Measurements from ENCODE around the gene BIK.
A peak's percentile ranks its signal among the peaks of the same experiment; 100 is the strongest.
"Not testable (repeated sequence)": the region's sequence is repeated elsewhere in the genome, so short reads cannot be mapped to it uniquely, and the experiment has no call there.

BIK gene

GRCh38 chr22:43101306-43101705 lies 9.2 kb upstream of the BIK start:
- no peak overlapping the region for H3K27ac ChIP-seq
- no peak for DNase-seq (ENCODE audit: low read depth, low spot score)

- DNase-seq (ENCODE audit: low read depth, low spot score); H3K27ac ChIP-seq: not testable (repeated sequence)
Observed at GRCh38 chr22:43104056-43104625, 6.4 kb upstream of the BIK start.

- not testable (repeated sequence) for H3K27ac ChIP-seq; DNase-seq (ENCODE audit: low read depth, low spot score)
Observed at GRCh38 chr22:43104950-43105349, 5.6 kb upstream of the BIK start.

GRCh38 chr22:43106302-43106701 lies 4.2 kb upstream of the BIK start:
- no peak for DNase-seq (ENCODE audit: low read depth, low spot score)
- H3K27ac ChIP-seq = no peak overlapping the region

GRCh38 chr22:43109511-43109910 lies 1.0 kb upstream of the BIK start:
- no peak overlapping the region for H3K27ac ChIP-seq
- DNase-seq (ENCODE audit: low read depth, low spot score) = no peak

GRCh38 chr22:43109921-43110443 lies 568 bp upstream of the BIK start:
- DNase-seq (ENCODE audit: low read depth, low spot score) = no peak

GRCh38 chr22:43110927-43111623 lies 525 bp downstream of the BIK start:
- no peak for DNase-seq (ENCODE audit: low read depth, low spot score)
- no peak overlapping the region for H3K27ac ChIP-seq

More at GRCh38 chr22:43109921-43110443, 568 bp upstream of the BIK start:
- H3K27ac ChIP-seq = no peak overlapping the region

GRCh38 chr22:43113526-43114251 lies 3.1 kb downstream of the BIK start:
- DNase-seq (ENCODE audit: low read depth, low spot score) = no peak
- H3K27ac ChIP-seq = no peak overlapping the region

- DNase-seq (ENCODE audit: low read depth, low spot score) = no peak
- H3K27ac ChIP-seq = no peak overlapping the region
Observed at GRCh38 chr22:43114958-43115357, 4.4 kb downstream of the BIK start.

- DNase-seq (ENCODE audit: low read depth, low spot score) = no peak
- no peak overlapping the region for H3K27ac ChIP-seq
Observed at GRCh38 chr22:43116932-43117331, 6.4 kb downstream of the BIK start.

GRCh38 chr22:43118024-43118849 lies 7.7 kb downstream of the BIK start:
- DNase-seq (ENCODE audit: low read depth, low spot score) = no peak
- no peak overlapping the region for H3K27ac ChIP-seq

GRCh38 chr22:43118953-43119458 lies 8.5 kb downstream of the BIK start:
- no peak overlapping the region for H3K27ac ChIP-seq
- DNase-seq (ENCODE audit: low read depth, low spot score) = no peak

GRCh38 chr22:43126501-43127165 lies 16.1 kb downstream of the BIK start:
- no peak for DNase-seq (ENCODE audit: low read depth, low spot score)
- H3K27ac ChIP-seq = peak overlapping the region; percentile 87

GRCh38 chr22:43127166-43127908 lies 16.8 kb downstream of the BIK start:
- DNase-seq (ENCODE audit: low read depth, low spot score) = no peak
- peak overlapping the region; percentile 87 for H3K27ac ChIP-seq

GRCh38 chr22:43128116-43128515 lies 17.6 kb downstream of the BIK start:
- peak overlapping the region; percentile 87 for H3K27ac ChIP-seq
- DNase-seq (ENCODE audit: low read depth, low spot score) = no peak

- DNase-seq (ENCODE audit: low read depth, low spot score) = no peak
Observed at GRCh38 chr22:43128928-43129424, 18.4 kb downstream of the BIK start.

GRCh38 chr22:43129426-43130425 lies 19.2 kb downstream of the BIK start:
- H3K27ac ChIP-seq = no peak overlapping the region
- no peak for DNase-seq (ENCODE audit: low read depth, low spot score)

More at GRCh38 chr22:43128928-43129424, 18.4 kb downstream of the BIK start:
- no peak overlapping the region for H3K27ac ChIP-seq
